ENCODE results near the gene NPHP4.

NPHP4 gene

DNA sequence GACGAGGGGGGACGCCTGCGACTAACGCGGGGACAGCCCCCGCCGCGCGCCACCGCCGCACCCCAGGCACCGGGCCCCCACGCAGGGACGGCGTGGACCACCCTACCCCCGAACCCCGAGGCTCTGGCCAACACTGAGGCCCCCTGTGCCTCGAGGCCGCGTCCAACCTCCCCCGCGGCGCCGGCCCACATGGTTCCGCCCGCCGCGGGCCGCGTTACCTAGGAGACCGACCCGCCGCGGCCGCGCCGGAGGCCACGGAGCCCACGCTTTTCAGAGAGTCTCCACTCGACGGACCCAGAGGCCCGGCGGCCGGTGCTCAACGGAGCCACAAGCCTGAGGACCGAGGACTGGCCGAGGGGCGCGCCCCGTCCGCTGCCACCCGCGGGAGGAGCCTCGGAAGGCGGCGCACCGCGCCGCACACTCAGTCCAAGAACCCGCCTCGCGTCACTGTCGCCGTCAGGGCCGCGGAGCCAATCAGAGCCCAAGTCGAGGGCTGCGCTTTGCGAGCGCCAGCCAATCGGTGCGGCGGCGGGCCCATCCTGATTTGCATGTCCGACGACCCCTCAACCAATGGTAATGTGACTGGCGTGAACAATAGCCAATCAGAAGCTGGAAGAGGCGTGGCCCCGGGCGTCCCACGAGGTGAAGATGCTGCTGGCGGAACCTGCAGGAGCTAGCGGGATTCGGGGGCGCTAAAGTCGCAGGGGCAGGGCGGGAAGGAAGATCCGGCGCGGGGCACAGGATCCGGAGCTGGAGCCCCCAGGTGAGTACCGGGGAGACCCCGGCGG lies at the start of gene NPHP4:
TSS of gene NPHP4 (minus strand) at position 400 of the 788 bp plus-strand sequence. CDS start 6,136 bp downstream, outside the sequence.
- DNase-seq (ENCODE audit: low read depth in 2 of 2) = peak; percentile 99

GRCh38 chr1:6041432-6042062 lies 49.3 kb upstream of the NPHP4 start:
- DNase-seq (ENCODE audit: low read depth in 2 of 2) = no peak

DNA sequence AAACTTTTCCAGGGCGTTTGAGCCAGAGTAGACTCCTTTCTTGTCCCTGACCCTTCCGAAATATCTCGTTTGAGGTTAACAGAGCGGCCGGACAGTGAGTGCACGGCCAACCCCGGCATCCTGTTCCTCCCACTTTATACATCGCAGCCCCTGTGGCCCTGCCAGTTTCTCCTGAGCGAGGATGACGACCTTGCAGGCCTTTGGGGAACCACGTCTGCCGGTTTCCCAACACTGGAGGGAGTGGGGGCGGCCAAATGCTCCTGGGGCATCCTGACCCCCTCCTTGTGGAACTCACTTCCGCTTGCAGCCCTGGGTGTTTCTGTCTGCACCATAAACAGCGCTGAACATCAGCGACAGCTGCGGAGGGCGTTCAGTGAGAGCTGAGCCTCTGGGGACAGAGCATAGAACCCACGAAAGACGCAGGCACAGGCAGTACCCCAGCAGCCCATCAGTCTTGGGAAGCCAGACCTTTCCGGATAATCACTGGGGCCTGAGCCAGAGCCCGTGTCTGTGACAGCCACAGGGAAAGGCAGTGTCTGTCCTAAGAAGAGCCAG lies 48.7 kb upstream of the NPHP4 start:
- DNase-seq (ENCODE audit: low read depth in 2 of 2) = no peak

GRCh38 chr1:6040444-6040843 lies 48.2 kb upstream of the NPHP4 start:
- no peak for DNase-seq (ENCODE audit: low read depth in 2 of 2)

DNA sequence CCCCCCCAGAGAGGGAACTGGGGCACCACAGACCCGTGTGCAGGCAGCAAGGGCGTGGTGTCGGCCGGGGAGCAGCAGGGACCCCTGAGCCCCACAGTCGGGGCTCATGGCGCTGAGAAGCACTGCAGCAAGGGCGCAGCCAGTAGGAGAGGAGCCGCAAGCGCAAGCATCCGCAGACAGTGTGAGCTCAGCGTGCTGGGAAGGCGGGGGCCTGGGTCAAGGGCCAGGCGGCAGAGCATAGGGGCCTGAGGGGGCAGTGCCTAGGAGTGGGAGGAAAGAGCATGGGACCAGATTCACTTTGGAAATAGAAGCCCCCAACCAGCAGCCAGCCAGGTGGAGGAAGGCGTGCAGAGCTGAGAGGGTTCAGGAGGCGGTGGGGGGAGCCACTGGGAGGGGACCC lies 46.8 kb upstream of the NPHP4 start:
- no peak for DNase-seq (ENCODE audit: low read depth in 2 of 2)

DNA sequence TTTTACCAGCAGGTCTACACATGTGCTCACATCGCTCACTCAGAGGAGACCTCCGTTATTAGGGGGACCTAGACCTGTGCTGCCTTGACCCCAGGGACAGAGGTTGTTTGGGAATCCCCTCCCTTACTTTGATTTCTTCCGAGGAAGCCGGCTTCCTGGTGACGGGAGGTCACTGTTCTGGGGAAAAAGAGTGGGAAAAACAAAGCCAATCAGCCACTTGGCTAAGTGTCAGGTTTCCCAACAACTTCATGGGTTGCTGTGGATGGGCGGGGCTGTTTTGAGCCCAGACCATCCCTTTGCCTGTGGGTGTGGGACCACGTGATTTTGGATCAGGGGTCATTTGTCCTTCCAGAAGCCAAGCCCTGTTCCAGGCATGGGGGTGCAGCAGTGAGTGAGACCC lies 46.4 kb upstream of the NPHP4 start:
- no peak for DNase-seq (ENCODE audit: low read depth in 2 of 2)

DNA sequence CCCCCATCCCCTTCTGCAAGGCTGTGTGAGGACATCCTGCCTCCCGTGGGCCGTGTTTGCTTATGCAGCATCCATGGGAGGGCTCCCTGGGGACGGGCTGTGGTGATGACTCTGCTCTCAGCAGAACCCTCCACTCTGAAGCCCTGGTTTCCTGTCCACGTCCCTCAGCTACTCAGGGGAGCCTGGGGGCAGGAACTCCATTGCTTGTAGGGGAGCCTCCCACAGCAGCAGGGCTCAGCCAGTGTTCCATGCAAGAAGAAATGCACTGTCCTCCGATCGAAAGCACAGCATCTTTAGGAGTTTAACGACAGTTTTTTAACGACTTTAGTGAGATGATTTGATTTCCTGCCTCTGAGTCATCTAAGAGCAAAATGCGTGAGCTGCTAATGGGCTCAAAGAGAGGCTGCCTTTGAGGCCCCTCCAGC lies 45.1 kb upstream of the NPHP4 start:
- DNase-seq (ENCODE audit: low read depth in 2 of 2) = no peak

- DNase-seq (ENCODE audit: low read depth in 2 of 2) = no peak
These were observed 43.5 kb upstream of the NPHP4 start for GRCh38 chr1:6035719-6036118.

GRCh38 chr1:6035303-6035702 lies 43.1 kb upstream of the NPHP4 start:
- no peak for DNase-seq (ENCODE audit: low read depth in 2 of 2)

- DNase-seq (ENCODE audit: low read depth in 2 of 2) = no peak
These were observed 42.5 kb upstream of the NPHP4 start for GRCh38 chr1:6034750-6035096.

- no peak for DNase-seq (ENCODE audit: low read depth in 2 of 2)
These were observed 41.9 kb upstream of the NPHP4 start for GRCh38 chr1:6033986-6034749.

- DNase-seq (ENCODE audit: low read depth in 2 of 2) = no peak
These were observed 40.9 kb upstream of the NPHP4 start for GRCh38 chr1:6033124-6033523.

- no peak for DNase-seq (ENCODE audit: low read depth in 2 of 2)
These were observed 38.5 kb upstream of the NPHP4 start for GRCh38 chr1:6030547-6031261.

GRCh38 chr1:6030132-6030531 lies 37.9 kb upstream of the NPHP4 start:
- DNase-seq (ENCODE audit: low read depth in 2 of 2) = no peak

GRCh38 chr1:6029351-6029750 lies 37.1 kb upstream of the NPHP4 start:
- DNase-seq (ENCODE audit: low read depth in 2 of 2) = no peak

- DNase-seq (ENCODE audit: low read depth in 2 of 2) = peak; percentile 45 to 49
These were observed 36.0 kb upstream of the NPHP4 start for GRCh38 chr1:6028042-6028850.

DNA sequence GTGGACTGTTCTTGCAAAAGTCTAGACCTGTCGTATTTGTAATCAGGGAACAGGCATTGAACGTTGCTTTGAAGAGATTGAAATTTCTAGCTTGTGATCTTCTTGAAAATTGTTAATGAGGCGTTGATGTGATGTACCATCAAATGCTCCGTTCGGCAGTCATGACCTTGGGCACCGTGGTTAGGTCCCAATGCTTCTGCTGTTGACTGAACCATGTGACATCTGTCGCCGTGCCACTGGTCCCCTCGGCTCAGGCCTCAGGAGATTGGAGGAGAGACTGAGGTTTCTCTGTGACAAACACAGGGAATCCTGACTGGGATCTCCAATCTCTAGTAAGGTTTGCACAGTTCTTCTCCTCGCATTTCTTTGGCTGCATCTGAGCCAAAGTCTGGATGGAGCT lies 35.4 kb upstream of the NPHP4 start:
- no peak for DNase-seq (ENCODE audit: low read depth in 2 of 2)

DNA sequence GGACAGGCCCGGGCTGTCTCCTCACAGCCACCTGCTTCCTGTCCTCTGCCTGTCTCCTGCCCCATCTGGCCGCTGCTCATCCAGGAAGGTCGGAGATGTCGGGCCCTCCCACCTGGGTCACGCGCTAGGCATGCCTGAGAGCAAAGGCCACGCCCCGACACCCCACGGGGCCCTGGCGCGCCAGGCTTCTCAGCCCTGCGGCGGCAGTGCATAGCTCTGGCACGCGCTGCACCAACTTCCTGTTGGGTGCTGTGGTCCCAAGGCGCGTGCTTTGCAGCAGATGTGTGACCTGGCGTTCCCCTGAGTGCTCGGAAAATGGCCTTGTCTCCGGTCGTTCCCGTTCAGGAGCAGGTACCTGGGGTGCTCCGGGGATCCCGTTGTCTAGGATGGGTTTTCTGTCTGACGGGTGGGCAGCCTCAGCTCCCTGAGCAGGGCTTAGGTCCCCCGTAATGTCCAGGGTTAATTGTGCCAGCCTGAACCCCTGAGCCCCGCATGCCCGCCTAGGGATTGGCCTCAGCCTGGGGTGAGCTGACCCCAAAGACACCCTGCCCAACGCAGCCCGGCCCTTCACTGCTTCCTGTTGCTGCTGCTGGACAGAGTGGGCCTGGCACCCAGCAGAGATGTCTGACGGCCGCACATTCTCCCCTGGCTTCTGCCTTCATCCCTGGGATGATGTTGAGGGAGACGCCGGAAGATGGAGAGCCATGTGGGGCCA lies 34.0 kb upstream of the NPHP4 start:
- DNase-seq (ENCODE audit: low read depth in 2 of 2) = peak; percentile 93 to 94

DNA sequence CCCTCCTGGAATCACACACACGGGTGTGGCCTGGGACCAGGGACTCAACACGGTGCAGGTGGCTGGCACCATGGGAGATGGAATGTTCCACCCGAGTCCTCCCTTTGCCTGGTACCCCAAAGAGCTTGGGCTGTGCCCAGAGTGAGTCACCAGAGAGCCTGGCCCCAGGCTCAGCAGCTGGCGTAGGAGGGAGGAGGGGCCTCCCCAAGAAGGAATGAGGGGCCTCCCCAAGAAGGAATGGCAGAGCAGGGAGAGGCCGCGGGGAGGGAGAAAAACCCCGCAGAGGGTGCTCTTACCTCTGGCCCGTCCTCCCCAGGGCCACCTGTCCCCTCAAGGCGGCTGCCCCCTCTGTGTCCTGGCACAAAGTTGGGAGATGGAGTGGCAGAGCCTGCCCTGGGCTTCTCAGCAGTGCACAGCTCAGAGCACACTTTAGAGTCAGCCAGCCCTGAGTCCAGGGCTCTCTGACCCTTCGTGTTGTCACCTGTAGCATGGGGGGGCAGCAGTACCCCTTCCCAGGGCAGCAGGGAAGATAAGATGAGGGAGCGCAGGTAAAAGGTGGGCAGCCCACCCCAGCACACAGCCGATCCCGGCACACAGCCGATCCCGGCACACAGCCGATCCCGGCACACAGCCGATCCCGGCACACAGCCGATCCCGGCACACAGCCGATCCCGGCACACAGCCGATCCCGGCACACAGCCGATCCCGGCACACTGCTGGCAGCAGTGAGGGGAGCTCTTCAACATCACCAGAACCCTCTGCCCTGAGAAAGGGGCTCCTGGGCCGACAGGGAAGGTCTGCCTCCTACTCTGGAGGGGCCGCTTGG lies 33.3 kb upstream of the NPHP4 start:
- no peak for DNase-seq (ENCODE audit: low read depth in 2 of 2)
